ENCODE measurements around the gene EPHB3.

The EPHB3 gene

GRCh38 chr3:184537885-184538665 lies 23.5 kb upstream of the EPHB3 start:
- no peak for DNase-seq (ENCODE audit: low spot score)
- CTCF ChIA-PET: interaction anchor here (0.8 to 5.3 kb wide), 5 partner anchors 24 to 166 kb away, joined by 3 to 44 read pairs (median 5); no protein-coding TSS in a partner anchor
- H3K27ac ChIP-seq: no peak overlapping the region
- POLR2A ChIA-PET (ENCODE audit: low non-redundant PET): no interaction called here
- TF ChIP-seq CTCF (conservative IDR thresholded peaks at IDR 0.05; ENCODE audit: low read depth): no peak

GRCh38 chr3:184538666-184539431 lies 22.7 kb upstream of the EPHB3 start:
- ChIA-PET CTCF (interaction anchor here (0.7 to 5.3 kb wide), 5 partner anchors 69 to 1400 kb away, joined by 3 to 44 read pairs (median 5); no protein-coding TSS in a partner anchor), POLR2A (ENCODE audit: low non-redundant PET) (no interaction called here)
- H3K27ac ChIP-seq: no peak overlapping the region
- no peak for DNase-seq (ENCODE audit: low spot score)
- no peak for TF ChIP-seq CTCF (conservative IDR thresholded peaks at IDR 0.05; ENCODE audit: low read depth)

- DNase-seq (ENCODE audit: low spot score): no peak
- no peak overlapping the region for H3K27ac ChIP-seq
- POLR2A ChIA-PET (ENCODE audit: low non-redundant PET): no interaction called here
- CTCF ChIA-PET: interaction anchor here (0.7 to 5.3 kb wide), 7 partner anchors 26 to 524 kb away, joined by 3 to 44 read pairs (median 5); no protein-coding TSS in a partner anchor
- TF ChIP-seq CTCF (conservative IDR thresholded peaks at IDR 0.05; ENCODE audit: low read depth): no peak
These were observed 21.7 kb upstream of the EPHB3 start for GRCh38 chr3:184539801-184540435.

- peak; percentile 66 for TF ChIP-seq CTCF (conservative IDR thresholded peaks at IDR 0.05; ENCODE audit: low read depth)
- peak; percentile 68 for DNase-seq (ENCODE audit: low spot score)
- ChIA-PET POLR2A (ENCODE audit: low non-redundant PET) (interaction anchor here (0.5 kb wide), 1 partner anchor 126 kb away, joined by 5 read pairs; no protein-coding TSS in a partner anchor), CTCF (interaction anchor here (0.5 to 5.3 kb wide), 23 partner anchors 10 to 525 kb away, joined by 3 to 44 read pairs (median 3); partner anchors contain the start of gene EPHB3)
- H3K27ac ChIP-seq: no peak overlapping the region
These were observed 20.6 kb upstream of the EPHB3 start for GRCh38 chr3:184540777-184541681.

GRCh38 chr3:184541886-184542562 lies 19.6 kb upstream of the EPHB3 start:
- TF ChIP-seq CTCF (conservative IDR thresholded peaks at IDR 0.05; ENCODE audit: low read depth): no peak
- ChIA-PET POLR2A (ENCODE audit: low non-redundant PET) (interaction anchor here (0.5 kb wide), 1 partner anchor 127 kb away, joined by 5 read pairs; no protein-coding TSS in a partner anchor), CTCF (interaction anchor here (0.5 to 5.3 kb wide), 21 partner anchors 11 to 282 kb away, joined by 3 to 44 read pairs (median 4); partner anchors contain the start of gene EPHB3)
- no peak overlapping the region for H3K27ac ChIP-seq
- no peak for DNase-seq (ENCODE audit: low spot score)

Measured in RWPE1 (cell line).